IPS DF 4.7 (cell line): ENCODE data around the gene LCA5.
A peak's percentile ranks its signal among the peaks of the same experiment; 100 is the strongest.
"Not testable (repeated sequence)": the region's sequence is repeated elsewhere in the genome, so short reads cannot be mapped to it uniquely, and the experiment has no call there.

Experiments
- DNase-seq: peaks from one replicate; pipeline ENCODE4 v3.0.0-alpha.2; 2013; ENCODE audit warnings: low spot score; ENCODE audit errors: extremely low read depth

Gene LCA5

DNA sequence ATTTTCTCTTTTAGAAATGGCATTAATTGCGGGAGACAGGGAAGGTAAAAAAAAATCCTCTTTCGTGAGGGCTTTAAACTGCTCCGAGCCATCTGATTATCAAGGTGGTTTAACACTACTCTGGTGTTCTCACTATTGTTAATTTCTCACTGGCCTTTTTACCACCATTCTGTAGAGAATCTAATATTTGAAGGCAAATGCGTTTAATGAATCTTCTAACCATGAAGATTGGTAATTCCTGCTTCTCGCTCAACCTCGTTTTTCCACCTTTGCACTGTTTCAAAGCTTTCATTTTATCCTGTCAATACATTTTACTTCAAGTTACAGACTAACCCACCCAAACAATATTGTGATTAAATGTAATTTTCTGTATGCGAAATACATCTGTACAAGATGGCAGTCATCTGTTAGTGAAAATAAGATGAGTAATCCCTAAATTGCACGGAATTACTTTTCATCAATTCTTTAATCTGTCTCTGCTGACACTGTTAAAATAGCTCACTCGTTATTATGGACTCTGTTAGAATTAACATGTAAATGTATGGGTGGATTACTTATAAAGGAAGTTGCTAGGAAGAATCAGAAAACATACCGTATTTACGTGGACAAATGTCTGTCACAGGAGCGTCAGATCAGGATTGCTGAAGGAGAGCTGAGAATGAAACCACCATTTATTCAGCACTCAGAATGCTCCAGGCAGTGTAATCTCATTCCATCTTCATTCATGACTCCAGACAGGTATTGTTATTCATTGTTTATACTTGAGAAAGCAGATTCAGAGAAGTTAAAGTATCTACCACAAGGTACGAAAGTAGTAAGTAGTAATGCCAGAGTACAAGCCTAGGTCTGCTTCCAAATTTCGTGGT, 1.1 kb upstream of the LCA5 start:
- no peak for DNase-seq

GRCh38 chr6:79536585-79536953, 661 bp downstream of the LCA5 start:
- DNase-seq: no peak

DNA sequence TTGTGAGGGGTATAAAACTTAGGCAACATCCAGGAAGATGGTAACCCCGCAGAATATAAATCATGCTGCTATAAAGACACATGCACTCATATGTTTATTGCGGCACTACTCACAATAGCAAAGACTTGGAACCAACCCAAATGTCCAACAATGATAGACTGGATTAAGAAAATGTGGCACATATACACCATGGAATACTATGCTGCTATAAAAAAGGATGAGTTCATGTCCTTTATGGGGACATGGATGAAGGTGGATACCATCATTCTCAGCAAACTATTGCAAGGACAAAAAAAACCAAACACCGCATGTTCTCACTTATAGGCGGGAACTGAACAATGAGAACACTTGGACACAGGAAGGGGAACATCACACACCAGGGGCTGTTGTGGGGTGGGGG, 7.7 kb downstream of the LCA5 start:
- not testable (repeated sequence) for DNase-seq

DNA sequence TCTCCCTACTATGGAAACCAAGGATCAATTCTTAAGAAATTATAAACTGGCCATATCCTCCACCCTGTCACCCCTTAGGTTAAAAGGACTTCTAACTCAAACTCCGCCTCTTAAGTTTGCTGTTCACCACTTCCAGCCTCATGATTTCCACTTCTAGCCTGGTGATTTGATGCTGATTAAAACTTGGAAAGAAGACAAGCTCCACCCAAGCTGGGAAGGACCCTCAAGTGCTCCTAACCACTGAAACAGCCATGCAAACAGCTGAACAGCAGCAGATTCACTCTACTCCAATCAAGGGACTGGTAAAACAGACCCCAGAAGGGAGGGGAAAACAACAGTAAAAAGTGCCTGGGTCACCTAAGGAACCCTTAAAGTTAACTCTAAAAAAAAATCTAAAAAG, 10.3 kb downstream of the LCA5 start:
- no peak for DNase-seq

- DNase-seq: no peak
Observed at GRCh38 chr6:79525272-79526100, 11.7 kb downstream of the LCA5 start.

GRCh38 chr6:79524065-79524464, 13.2 kb downstream of the LCA5 start:
- no peak for DNase-seq

DNA sequence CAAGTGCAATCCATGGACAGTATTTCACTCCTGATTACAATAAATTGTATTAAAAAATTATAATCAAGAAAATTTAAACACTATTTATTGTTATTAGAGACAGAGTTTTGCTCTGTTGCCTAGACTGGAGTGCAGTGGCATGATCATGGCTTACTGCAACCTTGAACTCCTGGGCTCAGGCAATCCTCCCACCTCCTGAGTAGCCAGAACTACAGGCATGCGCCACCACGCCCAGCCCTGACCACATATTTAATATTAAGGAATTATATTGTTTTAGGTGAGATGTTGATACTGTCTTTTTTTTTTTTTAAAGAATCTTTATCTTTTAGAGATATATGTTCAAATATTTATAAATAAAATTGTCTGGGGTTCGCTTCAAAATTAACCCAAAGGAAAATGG, 14.6 kb downstream of the LCA5 start:
- DNase-seq: no peak

- no peak for DNase-seq
Observed at GRCh38 chr6:79520534-79520933, 16.7 kb downstream of the LCA5 start.

DNA sequence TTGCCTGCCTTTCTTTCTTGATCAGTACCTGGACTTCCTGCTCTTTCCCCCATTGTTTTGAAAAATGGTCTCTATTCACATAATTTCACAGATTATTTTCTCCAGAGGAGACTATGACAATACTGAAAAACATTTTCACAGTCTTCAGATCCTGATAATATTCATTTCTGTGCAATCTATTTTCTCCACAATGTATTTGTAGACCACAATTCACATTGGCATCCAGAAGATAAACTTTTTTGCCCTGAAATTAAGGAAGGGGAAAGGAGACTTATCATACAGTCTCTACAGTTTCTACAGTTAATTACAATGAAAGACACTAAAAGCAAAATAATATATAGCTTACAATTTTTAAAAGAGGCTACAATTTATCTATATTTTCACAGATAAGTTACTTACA, 18.4 kb downstream of the LCA5 start:
- DNase-seq: no peak

GRCh38 chr6:79515436-79515835, 21.8 kb downstream of the LCA5 start:
- no peak for DNase-seq

GRCh38 chr6:79513111-79513510, 24.1 kb downstream of the LCA5 start:
- DNase-seq: no peak

DNA sequence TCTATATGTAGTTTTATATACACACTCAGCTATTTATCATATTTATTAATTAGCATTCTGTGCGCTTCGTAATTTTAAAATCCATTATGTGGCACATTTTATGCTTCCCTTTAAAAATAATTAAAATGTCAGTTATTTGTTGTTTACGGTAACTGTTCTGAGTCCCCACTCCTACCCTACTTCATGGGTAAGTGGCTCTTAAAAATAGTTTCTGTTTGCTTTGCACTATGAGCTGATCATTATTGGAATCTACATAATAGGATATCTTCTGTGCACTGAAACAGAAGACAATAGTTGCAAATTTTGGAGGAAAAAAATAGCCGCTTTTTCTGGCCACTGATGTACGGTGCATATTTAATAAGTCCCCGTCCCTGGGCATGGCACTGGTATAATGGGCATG, 25.2 kb downstream of the LCA5 start:
- no peak for DNase-seq

- no peak for DNase-seq
Observed at GRCh38 chr6:79510707-79511106, 26.5 kb downstream of the LCA5 start.

- DNase-seq: no peak
Observed at GRCh38 chr6:79506251-79506650, 31.0 kb downstream of the LCA5 start.

- DNase-seq: no peak
Observed at GRCh38 chr6:79504372-79504771, 32.9 kb downstream of the LCA5 start.

DNA sequence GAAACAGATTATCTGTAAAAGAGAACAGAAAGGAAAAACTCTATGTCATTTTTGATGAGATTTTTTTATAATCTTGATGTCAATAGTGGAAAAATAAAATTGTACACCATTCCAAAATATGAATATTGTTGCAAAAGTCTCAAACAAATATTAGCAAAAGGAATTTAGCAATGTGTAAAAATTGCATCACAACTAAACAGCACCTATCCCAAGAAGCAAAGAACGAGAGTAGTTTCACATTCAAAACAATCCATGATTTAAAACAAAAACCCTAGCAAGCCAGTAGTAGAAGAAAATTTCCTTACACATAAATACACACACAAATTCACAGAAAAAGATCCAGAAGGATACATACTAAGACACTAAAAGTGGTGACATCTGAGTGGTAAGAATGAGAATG, 38.4 kb downstream of the LCA5 start:
- no peak for DNase-seq

DNA sequence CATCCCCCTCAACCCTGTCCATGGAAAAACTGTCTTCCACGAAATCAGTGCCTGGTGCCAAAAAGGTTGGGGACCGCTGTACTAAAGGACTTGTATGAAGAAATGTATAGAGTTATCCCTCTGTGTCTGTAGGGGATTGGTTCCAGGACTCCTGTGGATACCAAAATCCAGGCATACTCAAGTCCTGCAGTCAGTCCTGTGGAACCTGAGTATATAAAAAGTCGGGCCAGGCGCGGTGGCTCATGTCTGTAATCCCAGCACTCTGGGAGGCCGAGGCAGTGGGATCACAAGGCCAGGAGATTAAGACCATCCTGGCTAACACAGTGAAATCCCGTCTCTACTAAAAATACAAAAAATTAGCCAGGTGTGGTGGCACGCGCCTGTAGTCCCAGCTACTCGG, 42.0 kb downstream of the LCA5 start:
- no peak for DNase-seq

DNA sequence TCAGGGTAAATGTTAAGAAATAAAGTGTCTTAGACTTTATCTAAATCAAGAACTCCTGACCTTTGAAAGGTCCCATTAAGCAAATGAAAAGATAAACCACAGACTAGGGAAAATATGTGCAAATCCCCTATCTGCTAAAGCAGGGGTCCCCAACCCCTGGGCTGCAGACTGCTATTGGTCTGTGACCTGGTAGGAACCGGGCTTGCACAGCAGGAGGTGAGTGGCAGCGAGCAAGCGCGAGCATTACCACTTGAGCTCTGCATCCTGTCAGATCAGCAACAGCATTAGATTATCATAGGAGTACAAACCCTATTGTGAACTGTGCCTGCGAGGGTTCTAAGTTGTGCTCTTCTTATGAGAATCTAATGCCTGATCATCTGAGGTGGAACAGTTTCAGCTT, 42.4 kb downstream of the LCA5 start:
- DNase-seq: peak; percentile 25

DNA sequence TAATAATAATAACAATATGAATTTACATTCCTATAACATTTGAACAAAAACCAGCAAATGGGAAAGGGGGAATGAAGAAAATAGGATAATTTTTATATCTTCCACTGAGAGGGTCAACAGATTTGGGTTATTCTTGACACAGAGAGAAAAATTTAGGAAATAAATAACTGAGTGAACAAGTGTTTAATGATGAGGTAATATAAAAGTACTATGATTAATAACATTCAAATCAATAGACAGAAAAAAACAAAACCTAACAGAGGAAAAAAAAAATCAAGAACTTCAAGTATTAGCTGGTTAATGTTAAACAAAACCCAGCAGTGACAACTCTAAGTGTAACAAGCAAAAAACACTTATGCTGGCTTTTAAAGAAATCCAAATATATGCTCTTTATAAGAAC, 66.5 kb downstream of the LCA5 start:
- DNase-seq: no peak

GRCh38 chr6:79469376-79470246, 67.6 kb downstream of the LCA5 start:
- no peak for DNase-seq

- no peak for DNase-seq
Observed at GRCh38 chr6:79468587-79468986, 68.6 kb downstream of the LCA5 start.

- DNase-seq: no peak
Observed at GRCh38 chr6:79468116-79468515, 69.1 kb downstream of the LCA5 start.
